Smooth muscle cell (in vitro differentiated cells): ENCODE results near the gene NEO1. TPM values are rescaled to one million over a fixed set of nuclear protein-coding genes. Genes with fewer than 3 reads are reported as not detected.

ENCODE experiments used
- DNase-seq: peaks from one replicate; lab custom pipeline; 2025; ENCODE audit not compliant: unreplicated experiment; lab: John Stamatoyannopoulos, UW
- H2AFZ ChIP-seq: fragments of 200-600 bp; sonication (generic); 2 replicates; pipeline ENCODE4 v1.6.0; 2016; ENCODE audit warnings: antibody characterized with exemption, low read depth, mild to moderate bottlenecking
- H3F3A ChIP-seq: fragments of 200-600 bp; sonication (generic); 2 replicates; pipeline ENCODE4 v1.6.0; 2017; ENCODE audit warnings: antibody characterized with exemption, low read depth
- H3K27ac ChIP-seq: fragments of 200-600 bp; sonication (generic); 2 replicates; pipeline ENCODE4 v1.5.1; 2016; ENCODE audit warnings: low read depth, mild to moderate bottlenecking
- H3K27me3 ChIP-seq: fragments of 200-600 bp; sonication (generic); 2 replicates; pipeline ENCODE4 v1.6.1; 2016; ENCODE audit warnings: low read depth, mild to moderate bottlenecking
- H3K36me3 ChIP-seq: fragments of 200-600 bp; sonication (generic); 2 replicates; pipeline ENCODE4 v1.5.1; 2016; ENCODE audit warnings: low read depth
- H3K4me1 ChIP-seq: fragments of 200-600 bp; sonication (generic); 2 replicates; pipeline ENCODE4 v1.5.1; 2016; ENCODE audit warnings: low read depth
- H3K4me2 ChIP-seq: fragments of 200-600 bp; sonication (generic); 2 replicates; pipeline ENCODE4 v1.6.0; 2016; ENCODE audit warnings: mild to moderate bottlenecking
- H3K4me3 ChIP-seq: fragments of 200-600 bp; sonication (generic); 2 replicates; pipeline ENCODE4 v1.5.1; 2016; ENCODE audit warnings: mild to moderate bottlenecking
- H3K79me2 ChIP-seq: fragments of 200-600 bp; sonication (generic); 2 replicates; pipeline ENCODE4 v1.6.0; 2016; ENCODE audit warnings: low read depth, mild to moderate bottlenecking
- H3K9ac ChIP-seq: fragments of 200-600 bp; sonication (generic); 2 replicates; pipeline ENCODE4 v1.6.0; 2016; ENCODE audit warnings: low read depth
- H3K9me3 ChIP-seq: fragments of 200-600 bp; sonication (generic); replicated peaks from 2 replicates; pipeline ENCODE4 v1.5.1; 2016; ENCODE audit warnings: low read depth
- H4K20me1 ChIP-seq: fragments of 200-600 bp; sonication (generic); 2 replicates; pipeline ENCODE4 v1.6.0; 2016; ENCODE audit warnings: low read depth
- WGBS: methylation state at CpG from one replicate; pipeline ENCODE4 v1.1.7; 2016; ENCODE audit warnings: low lambda C conversion rate; 5-methylcytosine and 5-hydroxymethylcytosine counted together
- polyA plus RNA-seq: library from polyadenylated mRNA; unstranded; fragments of >200 nt; fragmentation: Nextera tagmentation; extraction: Ambion mirVana; gene quantifications from 2 replicates; pipeline ENCODE4 v1.2.1, GENCODE V29; 2016
- total RNA-seq: library from RNA; depleted of rRNA; stranded (reverse); fragments of >200 nt; gene quantifications from 2 replicates; pipeline ENCODE4 v1.2.3, GENCODE V29; 2014
- TF ChIP-seq, protein P1 (sequence below): fragments of 200-600 bp; sonication (generic); IDR thresholded peaks from 2 replicates; pipeline ENCODE4 v1.5.1; 2017; ENCODE audit warnings: borderline replicate concordance, mild to moderate bottlenecking, antibody characterized with exemption; ENCODE audit not compliant: insufficient read depth, poor library complexity, severe bottlenecking

Gene NEO1
- total and polyA plus RNA-seq, 2 experiments from 2014 or later: 4.9 to 21.8 TPM

DNA sequence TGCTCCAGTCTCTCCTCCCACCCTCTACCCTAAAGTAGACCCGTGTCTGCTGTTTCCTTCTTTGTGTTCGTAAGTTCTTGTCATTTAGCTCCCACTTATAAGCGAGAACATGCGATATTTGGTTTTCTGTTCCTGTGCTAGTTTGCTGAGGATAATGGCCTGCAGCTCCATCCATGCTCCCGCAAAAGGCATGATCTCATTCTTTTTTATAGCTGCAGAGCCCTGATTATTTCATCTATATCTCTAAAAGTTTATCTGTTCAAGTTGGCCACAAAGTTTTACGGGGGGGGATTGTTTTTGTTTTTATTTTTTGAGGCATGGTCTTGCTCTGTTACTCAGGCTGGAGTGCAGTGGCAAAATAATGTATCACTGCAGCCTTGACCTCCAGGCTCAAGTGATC, 4.4 kb upstream of the NEO1 start:
- DNase-seq: no peak
- Histone ChIP-seq H3K9ac (no peak overlapping the region), H3K4me3 (no peak overlapping the region), H3K27ac (no peak overlapping the region), H3K27me3 (peaks cover 27% of the 10 kb centered on the region), H3K4me2 (no peak overlapping the region), H3K9me3 (no peaks in the 10 kb centered on the region), H3F3A (peaks cover 8% of the 10 kb centered on the region), H3K4me1 (peaks cover 17% of the 10 kb centered on the region), H2AFZ (no peak overlapping the region), H4K20me1 (no peaks in the 10 kb centered on the region), H3K79me2 (no peaks in the 10 kb centered on the region), H3K36me3 (no peaks in the 10 kb centered on the region)
- WGBS: 51% methylated on average over 6 of the region's 6 CpGs
- TF ChIP-seq, protein P1, sequence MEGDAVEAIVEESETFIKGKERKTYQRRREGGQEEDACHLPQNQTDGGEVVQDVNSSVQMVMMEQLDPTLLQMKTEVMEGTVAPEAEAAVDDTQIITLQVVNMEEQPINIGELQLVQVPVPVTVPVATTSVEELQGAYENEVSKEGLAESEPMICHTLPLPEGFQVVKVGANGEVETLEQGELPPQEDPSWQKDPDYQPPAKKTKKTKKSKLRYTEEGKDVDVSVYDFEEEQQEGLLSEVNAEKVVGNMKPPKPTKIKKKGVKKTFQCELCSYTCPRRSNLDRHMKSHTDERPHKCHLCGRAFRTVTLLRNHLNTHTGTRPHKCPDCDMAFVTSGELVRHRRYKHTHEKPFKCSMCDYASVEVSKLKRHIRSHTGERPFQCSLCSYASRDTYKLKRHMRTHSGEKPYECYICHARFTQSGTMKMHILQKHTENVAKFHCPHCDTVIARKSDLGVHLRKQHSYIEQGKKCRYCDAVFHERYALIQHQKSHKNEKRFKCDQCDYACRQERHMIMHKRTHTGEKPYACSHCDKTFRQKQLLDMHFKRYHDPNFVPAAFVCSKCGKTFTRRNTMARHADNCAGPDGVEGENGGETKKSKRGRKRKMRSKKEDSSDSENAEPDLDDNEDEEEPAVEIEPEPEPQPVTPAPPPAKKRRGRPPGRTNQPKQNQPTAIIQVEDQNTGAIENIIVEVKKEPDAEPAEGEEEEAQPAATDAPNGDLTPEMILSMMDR: no peak

DNA sequence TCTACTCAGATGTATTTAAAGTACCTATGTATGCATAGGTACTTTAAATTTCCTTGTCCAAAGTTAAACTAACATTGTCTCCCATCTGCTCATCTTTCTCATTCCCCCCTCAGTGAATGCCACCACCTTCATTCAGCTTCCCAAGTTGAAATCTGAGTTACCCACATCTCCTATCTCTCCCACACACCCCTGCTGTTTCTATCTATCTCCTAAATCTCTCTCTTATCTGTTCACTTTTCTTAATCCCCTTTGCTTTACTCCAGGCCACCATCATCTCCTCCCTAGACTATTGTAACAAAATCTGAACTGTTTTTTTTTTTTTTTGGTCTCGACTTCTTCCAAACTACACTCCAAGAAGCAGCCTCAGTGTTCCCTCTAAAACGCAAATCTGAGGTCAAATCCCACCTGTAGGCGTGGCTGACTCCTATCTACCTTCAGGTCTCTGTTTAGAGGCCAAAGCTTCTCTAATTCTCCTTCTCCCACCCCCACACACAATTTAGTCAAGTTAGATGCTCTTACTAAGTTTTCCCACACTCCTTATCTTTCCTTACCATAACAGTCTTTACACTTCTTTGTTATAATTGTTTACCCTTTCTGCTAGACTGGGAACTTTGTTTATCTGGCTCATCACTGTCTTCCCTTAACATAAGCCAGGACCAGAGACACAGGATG, 3.5 kb upstream of the NEO1 start:
- Histone ChIP-seq H3K4me3 (no peak overlapping the region), H3K4me2 (no peak overlapping the region), H3F3A (peaks cover 8% of the 10 kb centered on the region), H3K4me1 (peaks cover 17% of the 10 kb centered on the region), H3K79me2 (no peaks in the 10 kb centered on the region), H2AFZ (no peak overlapping the region), H3K36me3 (no peaks in the 10 kb centered on the region), H3K9ac (no peak overlapping the region), H3K27ac (no peak overlapping the region), H3K27me3 (peaks cover 33% of the 10 kb centered on the region), H3K9me3 (no peaks in the 10 kb centered on the region), H4K20me1 (peaks cover 5% of the 10 kb centered on the region)
- WGBS: 44% methylated on average over 3 of the region's 3 CpGs
- TF ChIP-seq, protein P1: no peak
- no peak for DNase-seq

DNA sequence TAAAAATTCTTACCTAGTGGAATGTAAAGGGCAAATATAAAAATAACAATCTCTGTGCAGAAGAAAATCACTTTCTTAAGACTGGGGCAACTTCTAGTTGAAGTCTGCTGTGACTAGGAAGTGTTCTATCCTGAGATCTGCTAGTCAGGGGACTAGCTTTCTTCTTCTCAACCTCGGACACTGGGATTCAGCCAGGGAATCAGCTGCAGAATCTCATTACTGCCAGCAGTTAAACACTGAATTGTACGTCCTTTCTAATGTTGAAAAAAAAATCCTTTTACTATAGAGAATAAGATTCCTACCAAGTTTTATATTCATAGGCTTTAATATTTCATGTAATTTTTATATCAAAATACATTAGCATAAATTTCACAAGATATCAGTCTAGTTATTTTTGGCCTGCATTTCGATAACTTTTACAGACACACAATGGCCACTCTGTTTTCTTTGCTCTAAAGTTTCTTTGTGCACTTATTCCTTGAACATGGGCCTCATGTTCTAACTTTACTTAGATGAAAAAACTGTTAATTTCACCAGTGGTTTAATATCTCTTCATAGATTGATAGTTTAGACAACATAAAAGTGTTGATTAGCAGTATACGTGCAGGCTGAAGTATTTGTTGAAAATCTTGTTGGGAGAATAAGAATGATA, 2.6 kb upstream of the NEO1 start:
- H3K27ac ChIP-seq: no peak overlapping the region
- H3K4me1 ChIP-seq: peaks cover 22% of the 10 kb centered on the region
- no peaks in the 10 kb centered on the region for H3K79me2 ChIP-seq
- no peak overlapping the region for H3K4me2 ChIP-seq
- DNase-seq: no peak
- H3F3A ChIP-seq: peaks cover 8% of the 10 kb centered on the region
- TF ChIP-seq, protein P1: no peak
- H3K36me3 ChIP-seq: no peaks in the 10 kb centered on the region
- 76% methylated on average over 4 of the region's 4 CpGs for WGBS
- no peak overlapping the region for H3K9ac ChIP-seq
- H2AFZ ChIP-seq: no peak overlapping the region
- peaks cover 35% of the 10 kb centered on the region for H3K27me3 ChIP-seq
- peaks cover 11% of the 10 kb centered on the region for H4K20me1 ChIP-seq
- no peak overlapping the region for H3K4me3 ChIP-seq
- no peaks in the 10 kb centered on the region for H3K9me3 ChIP-seq
